Left colon (tissue), 2 donors: ENCODE results near the gene EML2. TPM values are rescaled to one million over a fixed set of nuclear protein-coding genes. Genes with fewer than 3 reads are reported as not detected.
"Not testable (repeated sequence)": the region's sequence is repeated elsewhere in the genome, so short reads cannot be mapped to it uniquely, and the experiment has no call there.

ENCODE experiments used
- ATAC-seq: fragments of 200-7000 bp; cut with Tn5 transposase; one replicate; pipeline ENCODE4 v1.9.1; 2020; ENCODE audit warnings: mild to moderate bottlenecking, moderate library complexity
- DNase-seq, 2 donors: peaks; one replicate each; pipeline ENCODE4 v3.0.0-alpha.2; 2020
- intact Hi-C, 2 donors: fragments of 100-400 bp; cut with DNase I in 1 of 2; cut with micrococcal nuclease in 1 of 2; formaldehyde crosslinking; loops; one replicate each; pipeline versions ENCODE4 v1.11.2 to v1.14.0; 2022; cut with DNase I, micrococcal nuclease
- long read RNA-seq: library from polyadenylated mRNA; unstranded; transcript quantifications from one replicate; pipeline ENCODE4 v2.0.0, GENCODE V29; 2021
- total RNA-seq, 2 donors: library from RNA; stranded (reverse); fragmentation: NEBNext Ultra II Directional; extraction: Animal tissue kit (Norgen Biotek cat#: 25700); gene quantifications; one replicate each; pipeline ENCODE4 v1.2.1, GENCODE V29; 2021
- donor health status: DM: no; HTN: no; CAD: no.
- donor health status: DM: yes; HTN: yes; CAD: no.

Gene EML2, protein sequence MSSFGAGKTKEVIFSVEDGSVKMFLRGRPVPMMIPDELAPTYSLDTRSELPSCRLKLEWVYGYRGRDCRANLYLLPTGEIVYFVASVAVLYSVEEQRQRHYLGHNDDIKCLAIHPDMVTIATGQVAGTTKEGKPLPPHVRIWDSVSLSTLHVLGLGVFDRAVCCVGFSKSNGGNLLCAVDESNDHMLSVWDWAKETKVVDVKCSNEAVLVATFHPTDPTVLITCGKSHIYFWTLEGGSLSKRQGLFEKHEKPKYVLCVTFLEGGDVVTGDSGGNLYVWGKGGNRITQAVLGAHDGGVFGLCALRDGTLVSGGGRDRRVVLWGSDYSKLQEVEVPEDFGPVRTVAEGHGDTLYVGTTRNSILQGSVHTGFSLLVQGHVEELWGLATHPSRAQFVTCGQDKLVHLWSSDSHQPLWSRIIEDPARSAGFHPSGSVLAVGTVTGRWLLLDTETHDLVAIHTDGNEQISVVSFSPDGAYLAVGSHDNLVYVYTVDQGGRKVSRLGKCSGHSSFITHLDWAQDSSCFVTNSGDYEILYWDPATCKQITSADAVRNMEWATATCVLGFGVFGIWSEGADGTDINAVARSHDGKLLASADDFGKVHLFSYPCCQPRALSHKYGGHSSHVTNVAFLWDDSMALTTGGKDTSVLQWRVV
- 100 to 1,000 TPM; 105 TPM for total RNA-seq
- long read RNA-seq, transcript EML2-201 (19 exons, 2,264 nt) = major isoform, 12 of 17 reads
- long read RNA-seq, partial matches to known transcripts = 2 of 17 reads
- long read RNA-seq, other reads (novel, unspliced or antisense) = 3 of 17 reads

DNA sequence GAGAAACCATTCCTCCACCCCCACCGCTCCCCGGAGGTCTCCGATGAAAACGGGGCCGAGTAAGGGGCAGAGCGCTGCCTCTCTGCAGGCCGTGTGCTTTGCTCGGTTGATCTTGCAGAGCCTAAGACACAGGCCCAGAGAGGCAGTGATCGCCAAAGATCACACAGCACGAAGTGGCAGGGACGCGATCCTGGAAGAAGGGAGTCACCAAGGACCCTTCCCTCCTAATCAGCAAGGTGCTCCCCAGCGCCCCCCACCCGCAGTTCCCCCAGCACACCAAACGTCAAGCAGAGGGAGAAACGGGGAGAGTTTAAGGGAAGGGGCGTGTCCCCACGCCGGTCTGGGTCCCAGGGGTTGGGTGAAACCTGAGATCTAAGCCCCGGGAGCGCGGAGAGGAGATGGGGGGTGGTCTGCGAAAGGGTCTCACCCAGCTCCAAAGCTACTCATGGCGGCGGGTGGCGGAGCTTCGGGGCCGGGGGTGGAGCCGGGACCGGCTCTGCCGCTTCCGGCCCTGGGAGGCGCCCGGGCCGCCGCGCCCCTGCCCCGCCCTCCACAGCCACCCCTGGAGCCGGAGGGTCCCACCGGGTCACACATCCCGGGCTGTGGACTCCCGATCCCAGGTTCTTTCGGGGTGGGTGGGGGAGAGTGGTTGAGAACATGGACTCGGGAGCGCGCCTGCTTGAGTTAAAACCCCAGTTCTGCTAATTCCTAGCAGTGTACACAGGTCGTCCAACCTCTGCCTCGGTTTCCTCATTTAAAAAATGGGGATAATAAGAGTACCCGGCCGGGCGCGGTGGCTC lies at the start of gene EML2:
TSS of gene EML2 (minus strand) at position 468 of the 800 bp plus-strand sequence. CDS start at position 447, 21 bp downstream.
- DNase-seq = peak; percentile 66 to 84
- intact Hi-C loops = loop anchor here in 1 of 2 donors (5.0 kb wide), 1 partner anchor 127 kb away; no protein-coding TSS in a partner anchor
- ATAC-seq = peak; percentile 67

- ATAC-seq (no peak), DNase-seq (no peak)
- intact Hi-C loops = no loop called here
Measured at GRCh38 chr19:45687599-45687998, 48.4 kb upstream of the EML2 start.

GRCh38 chr19:45685045-45685444 lies 45.8 kb upstream of the EML2 start:
- intact Hi-C loops, DNase-seq, ATAC-seq: not testable (repeated sequence)

GRCh38 chr19:45682908-45683307 lies 43.7 kb upstream of the EML2 start:
- intact Hi-C loops = no loop called here
- ATAC-seq = no peak

DNA sequence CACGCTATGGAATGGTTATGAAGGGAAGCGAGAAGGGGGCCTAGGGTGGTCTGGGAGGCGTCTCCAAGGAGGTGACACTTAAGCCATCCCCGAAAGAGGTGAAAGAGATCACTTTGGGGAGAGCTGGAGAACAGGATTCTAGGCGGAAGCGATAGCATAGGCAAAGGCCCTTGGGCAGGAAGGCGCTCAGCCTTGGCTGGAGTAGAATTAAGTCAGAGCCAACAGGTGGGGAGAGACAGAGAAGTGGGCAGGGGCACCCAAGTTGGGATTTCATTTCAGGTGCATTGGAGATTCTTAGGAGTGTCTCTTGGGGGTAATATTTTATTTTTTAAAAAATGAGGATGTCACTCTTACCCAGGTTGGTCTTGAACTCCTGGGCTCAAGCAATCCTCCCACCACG lies 42.9 kb upstream of the EML2 start:
- ATAC-seq (no peak), DNase-seq (no peak)
- intact Hi-C loops = no loop called here

More at GRCh38 chr19:45682908-45683307, 43.7 kb upstream of the EML2 start:
- no peak for DNase-seq

DNA sequence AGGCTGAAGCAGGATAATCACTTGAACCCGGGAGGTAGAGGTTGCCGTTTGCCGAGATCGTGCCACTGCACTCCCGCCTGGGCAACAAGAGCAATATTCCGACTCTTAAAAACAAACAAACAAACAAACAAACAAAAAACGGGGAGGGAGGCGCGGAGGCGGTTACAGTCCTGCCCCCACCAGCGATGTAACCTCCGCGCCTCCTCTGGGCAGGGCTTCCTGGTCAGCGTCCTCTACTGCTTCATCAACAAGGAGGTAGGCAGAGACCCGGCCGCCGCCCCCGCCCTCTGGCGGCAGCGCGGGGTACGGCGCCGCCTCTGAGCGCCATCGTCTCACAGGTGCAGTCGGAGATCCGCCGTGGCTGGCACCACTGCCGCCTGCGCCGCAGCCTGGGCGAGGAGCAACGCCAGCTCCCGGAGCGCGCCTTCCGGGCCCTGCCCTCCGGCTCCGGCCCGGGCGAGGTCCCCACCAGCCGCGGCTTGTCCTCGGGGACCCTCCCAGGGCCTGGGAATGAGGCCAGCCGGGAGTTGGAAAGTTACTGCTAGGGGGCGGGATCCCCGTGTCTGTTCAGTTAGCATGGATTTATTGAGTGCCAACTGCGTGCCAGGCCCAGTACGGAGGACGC lies 42.3 kb upstream of the EML2 start:
- intact Hi-C loops = no loop called here
- DNase-seq = peak; percentile 87 to 88
- peak; percentile 77 for ATAC-seq

GRCh38 chr19:45677351-45678230 lies 38.4 kb upstream of the EML2 start:
- ATAC-seq (peak; percentile 78), DNase-seq (peak; percentile 97 to 98)
- intact Hi-C loops = no loop called here

DNA sequence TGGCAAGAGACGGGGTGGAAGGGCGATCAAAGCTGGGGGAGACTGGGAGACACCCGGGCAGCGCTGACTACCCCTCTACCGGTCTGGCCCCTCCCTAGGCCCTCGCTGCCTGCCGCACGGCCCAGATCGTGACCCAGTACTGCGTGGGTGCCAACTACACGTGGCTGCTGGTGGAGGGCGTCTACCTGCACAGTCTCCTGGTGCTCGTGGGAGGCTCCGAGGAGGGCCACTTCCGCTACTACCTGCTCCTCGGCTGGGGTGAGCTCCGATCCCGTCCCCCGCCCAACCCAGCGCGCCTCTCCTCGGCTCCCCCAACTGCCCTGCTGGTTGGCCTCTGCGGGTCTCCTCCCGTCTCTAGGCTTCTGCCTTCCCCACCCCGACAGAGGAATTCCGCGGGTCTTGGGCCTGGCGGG lies 37.7 kb upstream of the EML2 start:
- ATAC-seq = peak; percentile 41
- DNase-seq = peak; percentile 61 to 62
- intact Hi-C loops = no loop called here

DNA sequence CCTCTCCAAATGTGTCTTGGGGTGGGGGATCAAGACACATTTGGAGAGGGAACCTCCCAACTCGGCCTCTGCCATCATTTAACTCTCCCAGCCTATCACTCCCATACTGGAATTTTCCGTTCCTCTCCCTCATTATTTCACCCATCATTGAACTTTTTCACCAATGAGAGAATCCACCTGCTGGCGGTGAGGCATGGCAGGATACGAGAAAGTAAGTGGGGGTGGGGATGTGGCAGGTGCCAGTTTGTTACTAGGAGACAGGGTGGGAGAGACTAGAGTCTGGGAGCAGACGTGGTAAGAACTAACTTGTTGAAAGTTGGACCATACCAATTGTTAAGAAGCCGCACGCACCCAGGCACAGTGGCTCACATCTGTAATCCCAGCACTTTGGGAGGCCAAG lies 35.7 kb upstream of the EML2 start:
- DNase-seq (no peak), ATAC-seq (no peak)
- intact Hi-C loops = no loop called here

DNA sequence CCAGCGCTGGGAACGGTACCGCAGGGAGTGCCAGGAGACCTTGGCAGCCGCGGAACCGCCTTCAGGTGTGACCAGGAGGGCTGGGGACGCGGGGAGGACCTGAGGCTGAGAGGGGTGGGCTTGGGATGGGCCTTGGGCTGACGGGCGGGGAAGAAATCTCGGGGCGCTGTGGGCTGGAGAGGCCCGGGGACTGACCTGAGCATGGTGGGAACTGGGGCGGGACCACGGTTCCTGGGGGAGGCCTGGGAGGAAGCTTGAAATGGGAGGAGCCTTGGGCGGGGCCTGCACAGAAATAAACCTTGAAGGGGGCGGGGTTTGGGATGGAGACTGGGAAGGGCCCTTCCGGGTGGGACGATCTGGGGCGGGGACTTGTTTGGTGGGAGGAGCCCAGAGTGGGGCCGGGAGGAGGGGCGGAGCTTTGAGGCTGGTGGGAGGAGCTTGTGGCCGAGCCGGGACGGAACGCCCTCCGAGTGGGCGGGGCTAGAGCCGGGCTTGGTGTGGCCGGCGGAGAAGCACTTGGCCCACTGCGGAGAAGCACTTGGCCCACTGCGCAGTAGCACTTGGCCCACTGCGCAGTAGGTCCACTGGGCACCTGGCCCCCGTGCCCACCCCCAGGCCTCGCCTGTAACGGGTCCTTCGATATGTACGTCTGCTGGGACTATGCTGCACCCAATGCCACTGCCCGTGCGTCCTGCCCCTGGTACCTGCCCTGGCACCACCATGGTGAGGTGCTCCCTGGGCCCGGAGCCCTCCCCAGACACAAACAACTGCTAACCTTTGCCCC lies 31.7 kb upstream of the EML2 start:
- intact Hi-C loops = no loop called here
- DNase-seq = peak; percentile 93 to 94
- ATAC-seq = peak; percentile 77

DNA sequence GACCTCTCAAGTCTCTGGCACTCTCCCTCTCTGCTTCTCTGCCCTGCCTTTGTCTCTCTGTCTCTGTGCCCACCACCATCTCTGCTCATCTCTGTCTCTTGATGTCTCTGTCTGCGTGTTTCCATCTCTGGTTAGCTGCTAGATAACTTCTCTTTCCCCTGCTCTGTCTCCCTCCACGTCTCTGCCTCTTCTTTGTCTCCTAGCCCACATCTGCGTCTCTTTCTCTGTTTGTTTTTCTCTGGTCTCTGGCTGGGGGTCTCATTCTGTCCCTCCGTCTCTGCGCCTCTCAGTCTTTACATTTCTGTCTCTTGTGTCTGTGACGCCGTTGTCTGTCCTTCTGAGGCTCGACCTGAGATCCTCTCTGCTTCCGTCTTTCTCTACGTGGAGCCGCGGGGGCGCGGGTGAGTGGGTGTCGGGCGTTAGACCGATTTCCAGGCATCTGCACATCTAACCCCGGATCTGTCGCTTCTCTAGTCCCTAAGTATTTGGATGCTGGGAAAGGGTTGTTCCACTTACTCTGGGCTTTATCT lies 29.2 kb upstream of the EML2 start:
- DNase-seq (peak in 1 of 2 donors; percentile 57), ATAC-seq (peak; percentile 1)
- intact Hi-C loops = no loop called here

DNA sequence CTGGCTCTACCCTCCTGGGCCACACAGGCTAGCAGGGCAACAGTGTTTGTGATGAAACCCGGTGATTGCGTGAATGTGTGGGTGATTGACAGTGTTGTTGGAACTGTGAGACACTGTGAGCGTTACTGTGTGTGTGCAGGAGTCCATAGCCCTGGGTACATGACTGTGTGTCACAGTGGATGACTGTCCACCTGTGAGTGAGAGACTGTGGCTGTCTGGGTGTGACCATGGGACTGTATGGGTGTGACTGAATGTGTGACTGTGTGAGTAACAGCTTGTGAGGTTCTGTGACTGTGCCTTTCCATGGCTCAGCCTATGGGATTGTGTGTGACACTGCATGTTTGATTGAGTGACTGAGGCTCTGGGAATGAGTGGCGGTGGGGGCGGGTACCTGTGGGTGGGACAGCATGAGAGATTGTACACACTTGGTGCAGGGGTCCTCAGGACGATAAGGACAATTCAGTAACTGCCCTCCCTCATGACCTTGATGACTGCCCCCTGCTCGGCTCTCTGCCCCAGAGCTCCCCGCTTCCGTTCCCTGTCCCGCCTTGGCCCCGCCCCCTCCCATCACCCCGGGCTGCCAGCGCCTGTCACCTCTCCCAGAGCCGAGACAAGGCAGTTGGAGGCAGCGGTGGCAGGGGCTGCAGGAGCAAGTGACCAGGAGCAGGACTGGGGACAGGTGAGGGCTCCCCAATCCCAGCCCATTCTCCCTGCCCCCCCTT lies 28.6 kb upstream of the EML2 start, which contains the start of gene GIPR:
TSS of gene GIPR (plus strand) at position 602 of the 722 bp plus-strand sequence. CDS start 1,300 bp downstream, outside the sequence.
- DNase-seq (peak; percentile 82 to 87), ATAC-seq (peak; percentile 47)
- intact Hi-C loops = no loop called here

DNA sequence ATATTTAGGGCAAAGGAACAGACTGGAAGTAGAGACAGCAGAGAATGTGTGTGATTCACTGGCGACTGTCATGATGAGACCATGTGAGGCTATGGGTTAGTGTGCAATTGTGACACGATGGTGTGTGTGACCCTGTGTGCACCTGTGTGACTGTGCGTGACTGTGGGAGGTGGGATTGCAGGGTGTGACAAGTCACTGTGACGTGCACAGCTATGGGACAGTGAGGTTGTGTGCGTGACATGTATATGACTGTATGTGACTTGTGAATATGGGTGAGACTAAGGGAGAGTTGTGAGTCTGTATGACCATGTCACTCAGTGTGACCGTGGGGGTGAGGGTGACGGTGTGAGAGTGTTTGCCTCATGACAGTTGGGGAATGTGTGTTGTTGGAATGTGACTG lies 25.4 kb upstream of the EML2 start:
- intact Hi-C loops = no loop called here
- no peak for DNase-seq
- ATAC-seq = no peak

GRCh38 chr19:45663800-45664199 lies 24.6 kb upstream of the EML2 start:
- intact Hi-C loops = no loop called here
- no peak for ATAC-seq
- DNase-seq = no peak

- intact Hi-C loops = no loop called here
- DNase-seq (no peak), ATAC-seq (no peak)
Measured at GRCh38 chr19:45660636-45661035, 21.4 kb upstream of the EML2 start.
